Astrocyte of the spinal cord (primary cell): ENCODE data around the gene TTC28.
A peak's percentile ranks its signal among the peaks of the same experiment; 100 is the strongest.

Experiments
- DNase-seq: peaks from one replicate; pipeline ENCODE4 v3.0.0; 2011; ENCODE audit warnings: low read depth, low spot score
- H3K4me3 ChIP-seq: 2 replicates; pipeline ENCODE4 v1.5.1; 2011; ENCODE audit warnings: low read depth, mild to moderate bottlenecking, low read length, moderate library complexity
- in situ Hi-C: cut with HindIII; loops from 2 replicates; pipeline ENCODE4 v1.10.0; 2017; ENCODE audit warnings: low sequenced_read_pairs
- TF ChIP-seq, protein P1 (sequence below): IDR thresholded peaks from 2 replicates; pipeline ENCODE4 v1.5.1; 2012; ENCODE audit warnings: low read depth, mild to moderate bottlenecking, low read length, inconsistent platforms

The TTC28 gene

DNA sequence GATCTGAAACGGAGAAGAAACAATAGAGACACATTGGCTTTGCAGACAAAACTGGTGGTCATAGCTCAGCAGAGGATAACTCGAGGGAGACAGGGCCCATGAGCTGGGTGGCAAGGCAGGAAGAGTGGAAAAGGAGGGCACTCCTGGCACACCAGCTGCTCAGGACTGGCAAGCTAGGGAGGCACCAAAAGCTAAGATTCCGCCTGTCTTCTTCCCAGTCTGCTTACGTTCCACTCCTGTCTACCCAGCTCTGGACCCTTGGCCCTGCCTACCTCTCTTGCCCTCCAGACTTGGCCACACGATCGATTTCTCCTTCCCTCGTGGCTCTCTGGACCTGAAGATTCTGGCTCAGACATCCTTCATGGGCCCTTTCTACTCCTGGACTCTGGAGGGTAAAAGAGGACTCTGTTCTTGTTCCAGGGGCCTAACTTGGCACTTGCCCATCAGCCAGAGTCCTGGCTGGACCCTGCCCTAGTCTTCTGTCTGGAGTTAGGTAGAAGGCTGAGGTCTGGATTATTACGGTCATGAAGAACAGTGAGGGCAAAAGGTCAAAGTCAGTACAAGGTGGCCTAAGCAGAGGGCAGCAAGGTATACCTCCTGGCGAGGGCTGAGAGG is 645.4 kb downstream of the TTC28 start:
- TF ChIP-seq, protein P1, sequence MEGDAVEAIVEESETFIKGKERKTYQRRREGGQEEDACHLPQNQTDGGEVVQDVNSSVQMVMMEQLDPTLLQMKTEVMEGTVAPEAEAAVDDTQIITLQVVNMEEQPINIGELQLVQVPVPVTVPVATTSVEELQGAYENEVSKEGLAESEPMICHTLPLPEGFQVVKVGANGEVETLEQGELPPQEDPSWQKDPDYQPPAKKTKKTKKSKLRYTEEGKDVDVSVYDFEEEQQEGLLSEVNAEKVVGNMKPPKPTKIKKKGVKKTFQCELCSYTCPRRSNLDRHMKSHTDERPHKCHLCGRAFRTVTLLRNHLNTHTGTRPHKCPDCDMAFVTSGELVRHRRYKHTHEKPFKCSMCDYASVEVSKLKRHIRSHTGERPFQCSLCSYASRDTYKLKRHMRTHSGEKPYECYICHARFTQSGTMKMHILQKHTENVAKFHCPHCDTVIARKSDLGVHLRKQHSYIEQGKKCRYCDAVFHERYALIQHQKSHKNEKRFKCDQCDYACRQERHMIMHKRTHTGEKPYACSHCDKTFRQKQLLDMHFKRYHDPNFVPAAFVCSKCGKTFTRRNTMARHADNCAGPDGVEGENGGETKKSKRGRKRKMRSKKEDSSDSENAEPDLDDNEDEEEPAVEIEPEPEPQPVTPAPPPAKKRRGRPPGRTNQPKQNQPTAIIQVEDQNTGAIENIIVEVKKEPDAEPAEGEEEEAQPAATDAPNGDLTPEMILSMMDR: no peak
- no peak overlapping the region for H3K4me3 ChIP-seq
- no peak for DNase-seq
- in situ Hi-C loops: no loop called here

DNA sequence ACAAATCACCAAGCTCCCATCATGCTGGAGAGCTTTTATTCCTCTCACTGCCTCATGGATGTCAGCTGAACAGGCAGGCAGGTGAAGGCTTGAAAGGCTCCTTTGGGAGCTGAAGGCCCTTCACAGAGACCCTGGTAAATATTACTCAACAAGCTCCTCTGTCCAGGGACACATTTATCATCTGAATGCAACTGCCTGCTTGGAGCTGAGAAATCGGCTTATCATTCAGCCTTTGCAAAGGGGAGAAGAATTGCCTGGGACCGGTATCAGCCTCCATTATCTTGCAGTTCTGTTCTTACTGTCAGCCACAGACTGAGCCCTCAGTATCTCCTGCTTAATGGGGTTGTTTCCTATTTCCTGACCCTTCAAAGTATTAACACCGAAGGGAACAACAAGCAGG is 646.8 kb downstream of the TTC28 start:
- in situ Hi-C loops: no loop called here
- H3K4me3 ChIP-seq: no peak overlapping the region
- TF ChIP-seq, protein P1: no peak
- no peak for DNase-seq

DNA sequence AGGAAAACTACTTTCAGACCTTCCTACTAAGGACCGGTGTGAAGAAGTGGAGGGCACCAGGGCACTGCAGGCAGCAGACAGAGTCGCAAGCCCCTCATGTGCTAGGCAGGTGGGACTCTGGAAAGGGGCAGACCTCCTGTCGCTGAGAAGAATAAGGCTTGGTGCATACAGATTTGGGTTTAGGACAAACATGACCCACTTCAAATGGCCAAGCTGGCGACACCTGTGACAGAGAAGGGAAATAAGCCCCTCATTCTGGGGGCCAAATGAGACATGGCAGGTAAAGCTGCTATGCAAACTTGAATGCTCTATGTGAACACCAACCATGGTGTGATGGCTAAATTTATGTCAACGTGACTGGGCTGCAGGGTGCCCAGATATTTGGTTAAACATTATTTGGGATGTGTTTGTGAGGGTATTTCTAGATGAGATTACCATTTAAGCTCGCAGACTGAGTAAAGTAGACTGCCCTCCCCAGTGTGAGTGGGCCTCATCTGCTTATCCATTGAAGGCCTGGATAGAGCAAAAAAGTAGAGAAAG is 648.2 kb downstream of the TTC28 start:
- in situ Hi-C loops: no loop called here
- DNase-seq: no peak
- TF ChIP-seq, protein P1: no peak
- no peak overlapping the region for H3K4me3 ChIP-seq

DNA sequence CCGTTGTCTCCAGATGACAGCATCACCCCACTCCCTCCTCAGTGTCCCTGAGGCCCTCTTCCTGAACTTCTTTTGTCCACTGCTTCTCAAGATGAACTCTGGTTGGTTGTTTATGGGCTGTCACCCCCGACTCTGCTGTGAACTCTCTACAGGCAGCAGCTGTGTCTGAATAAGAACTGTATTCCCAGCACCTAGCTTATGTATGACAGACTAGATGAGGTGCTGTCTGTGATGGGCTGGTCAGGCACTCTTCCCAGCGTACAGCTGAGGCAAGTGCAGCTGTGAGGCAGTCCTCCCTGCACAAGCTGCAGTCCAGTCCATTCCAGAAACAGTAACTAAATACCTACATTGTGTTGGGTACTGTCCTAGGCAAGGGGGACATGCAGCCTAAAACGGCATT is 649.2 kb downstream of the TTC28 start:
- in situ Hi-C loops: no loop called here
- TF ChIP-seq, protein P1: no peak
- no peak for DNase-seq
- H3K4me3 ChIP-seq: no peak overlapping the region

DNA sequence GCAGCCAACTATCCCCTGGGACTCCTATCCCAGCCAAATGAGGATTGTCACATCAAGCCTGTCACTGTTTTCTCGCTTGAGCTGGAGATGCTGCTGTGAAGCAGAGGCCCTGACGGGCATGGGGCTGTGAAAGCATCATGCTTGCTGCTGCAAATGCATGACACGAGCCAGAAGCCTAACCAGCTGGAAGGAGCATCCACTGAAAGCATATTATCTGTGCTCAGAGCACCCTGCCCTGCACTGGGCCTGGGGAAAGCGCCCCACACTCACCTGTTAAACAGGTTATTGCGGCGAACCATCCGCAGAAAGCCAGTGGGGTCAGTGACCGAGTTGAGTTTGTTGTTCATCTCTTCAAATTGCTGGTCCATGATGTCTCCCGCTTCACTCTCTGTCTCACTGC is 649.7 kb downstream of the TTC28 start:
- in situ Hi-C loops: no loop called here
- no peak overlapping the region for H3K4me3 ChIP-seq
- TF ChIP-seq, protein P1: no peak
- no peak for DNase-seq

DNA sequence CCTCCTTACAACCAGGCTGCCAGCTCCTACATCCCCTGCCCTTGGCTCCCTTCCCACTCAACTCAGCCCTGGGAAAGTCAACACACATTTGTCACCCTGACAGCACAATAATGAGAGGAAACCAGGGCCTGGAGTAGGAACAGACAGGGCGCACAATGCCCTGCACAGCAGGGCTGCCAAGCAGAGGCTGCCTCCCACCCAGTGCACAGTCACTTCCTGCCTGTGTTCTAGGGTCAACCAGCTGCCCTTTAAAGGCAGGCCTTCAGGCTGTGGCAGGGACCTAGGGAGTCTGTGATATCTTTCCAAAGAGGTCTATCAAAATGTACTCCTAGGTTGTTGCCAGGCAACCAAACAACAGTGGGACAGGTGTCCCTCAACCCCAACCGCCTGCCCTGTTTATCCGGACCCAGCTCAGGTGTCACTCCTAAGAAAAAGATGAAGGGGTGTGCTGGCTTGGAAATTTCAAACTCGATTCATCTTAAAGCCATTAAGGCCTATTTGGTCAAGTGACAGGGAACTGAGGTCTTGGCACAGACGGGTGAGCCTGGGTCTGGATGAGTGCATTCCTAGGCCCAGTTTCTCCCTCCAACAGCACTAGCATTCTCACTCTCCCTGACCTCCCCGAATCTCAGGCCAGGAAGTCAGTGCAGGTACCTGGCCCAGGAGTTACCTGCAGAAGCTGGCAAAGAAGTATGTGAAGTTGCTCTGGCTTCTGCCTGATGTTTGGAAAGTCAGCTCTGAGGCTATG is 650.3 kb downstream of the TTC28 start:
- DNase-seq: peak; percentile 71
- no peak overlapping the region for H3K4me3 ChIP-seq
- TF ChIP-seq, protein P1: no peak
- in situ Hi-C loops: no loop called here
